CD4-positive, alpha-beta T cell (primary cell): Measurements from ENCODE around the gene AGPAT4. TPM values are rescaled to one million over a fixed set of nuclear protein-coding genes. Genes with fewer than 3 reads are reported as not detected.

Source experiments
- ATAC-seq: fragments of 200-7000 bp; cut with Tn5 transposase; one replicate; pipeline ENCODE4 v1.10.0; 2022; ENCODE audit warnings: mild to moderate bottlenecking; ENCODE audit not compliant: poor library complexity
- CTCF ChIA-PET: fragments of 350-600 bp; sonication (Branson Sonifier 250); formaldehyde crosslinking; loops from one replicate; lab custom pipeline; 2021; ENCODE audit warnings: antibody characterized with exemption, inconsistent platforms; lab: Charles Lee
- POLR2A ChIA-PET: fragments of 350-600 bp; sonication (Branson Sonifier 250); formaldehyde crosslinking; loops from one replicate; lab custom pipeline; 2021; ENCODE audit warnings: antibody characterized with exemption, inconsistent platforms; lab: Charles Lee
- DNase-seq, 14 experiments: peaks; one replicate each; pipeline ENCODE4 v3.0.0-alpha.2; 2013 to 2020; ENCODE audit warnings: mixed read lengths in 2 of 14
- H3K27ac ChIP-seq, 2 donors: one replicate each; pipeline versions ENCODE4 v1.5.1 to v1.7.0; 2013; ENCODE audit warnings: low read length in 2 of 2, low read depth in 1 of 2, mild to moderate bottlenecking in 1 of 2
- H3K27me3 ChIP-seq, 2 experiments: 1 replicate in 1 of 2; 2 replicates in 1 of 2; pipeline versions ENCODE4 v1.6.1 to v1.7.0; 2013; ENCODE audit warnings: low read length in 2 of 2, control low read depth in 1 of 2, mild to moderate bottlenecking in 1 of 2, moderate library complexity in 1 of 2; ENCODE audit not compliant: insufficient read depth in 2 of 2, control insufficient read depth in 1 of 2
- H3K36me3 ChIP-seq: one replicate; pipeline ENCODE4 v1.6.1; 2013; ENCODE audit warnings: low read length, control low read depth; ENCODE audit not compliant: insufficient read depth
- H3K4me1 ChIP-seq: one replicate; pipeline ENCODE4 v1.6.1; 2013; ENCODE audit warnings: low read length, control low read depth; ENCODE audit not compliant: insufficient read depth
- H3K4me3 ChIP-seq: one replicate; pipeline ENCODE4 v1.5.1; 2013; ENCODE audit warnings: mild to moderate bottlenecking, low read length, moderate library complexity
- H3K9me3 ChIP-seq, 2 experiments: 1 replicate in 1 of 2; 2 replicates in 1 of 2; pipeline versions ENCODE4 v1.6.1 to v1.7.0; 2013; ENCODE audit warnings: low read length in 2 of 2, mild to moderate bottlenecking in 2 of 2, control low read depth in 1 of 2, moderate library complexity in 1 of 2; ENCODE audit not compliant: control insufficient read depth in 1 of 2, insufficient read depth in 1 of 2
- H3K27ac Mint-ChIP-seq: one replicate; pipeline ENCODE4 v1.8.0; 2020; ENCODE audit warnings: mixed read lengths
- H3K27me3 Mint-ChIP-seq: one replicate; pipeline ENCODE4 v1.8.0; 2021; ENCODE audit warnings: mixed read lengths
- H3K36me3 Mint-ChIP-seq: one replicate; pipeline ENCODE4 v1.8.0; 2021; ENCODE audit warnings: low read depth, mixed read lengths
- H3K4me1 Mint-ChIP-seq: one replicate; pipeline ENCODE4 v1.8.0; 2021; ENCODE audit warnings: low read depth, mixed read lengths
- H3K4me3 Mint-ChIP-seq: one replicate; pipeline ENCODE4 v1.8.0; 2020; ENCODE audit warnings: mild to moderate bottlenecking, mixed read lengths
- H3K9me3 Mint-ChIP-seq: one replicate; pipeline ENCODE4 v1.8.0; 2020; ENCODE audit warnings: mixed read lengths
- CTCF ChIP-seq: fragments of 200-600 bp; IDR thresholded peaks from one replicate; pipeline ENCODE4 v1.8.0; 2022; ENCODE audit warnings: antibody characterized with exemption, mild to moderate bottlenecking
- intact Hi-C, 2 experiments: fragments of 100-400 bp; cut with DNase I in 1 of 2; cut with micrococcal nuclease in 1 of 2; formaldehyde crosslinking; loops; one replicate each; pipeline versions ENCODE4 v1.15.1 to v1.9.0; 2023 to 2025; cut with DNase I, micrococcal nuclease
- total RNA-seq, 174 experiments: library from RNA in 2 of 174; stranded (reverse) in 2 of 174; gene quantifications; one replicate each; pipeline ENCODE4 v1.2.3 and lab custom pipeline; 2021 to 2026

Gene AGPAT4
- total RNA-seq, 2 experiments from 2014 or later, result 2.8 to 4.8 TPM

GRCh38 chr6:161151660-161152526, 122.0 kb downstream of the AGPAT4 start:
- DNase-seq (no peak), ATAC-seq (no peak)
- no peaks in the 10 kb centered on the region for H3K27me3 ChIP-seq
- no peaks in the 10 kb centered on the region for H3K9me3 ChIP-seq
- POLR2A ChIA-PET, result no interaction called here
- Mint-ChIP-seq H3K4me3 (no peak overlapping the region), H3K4me1 (no peaks in the 10 kb centered on the region), H3K27ac (no peak overlapping the region), H3K9me3 (no peaks in the 10 kb centered on the region), H3K27me3 (no peaks in the 10 kb centered on the region), H3K36me3 (peaks cover 5% of the 10 kb centered on the region)
- no peak overlapping the region for H3K4me3 ChIP-seq
- H3K36me3 ChIP-seq, result peaks cover 6% of the 10 kb centered on the region
- CTCF ChIA-PET, result interaction anchor here (1.5 kb wide), 1 partner anchor 219 kb away, joined by 4 read pairs; no protein-coding TSS in a partner anchor
- TF ChIP-seq CTCF, result no peak
- no peaks in the 10 kb centered on the region for H3K4me1 ChIP-seq
- intact Hi-C loops, result loop anchor here (2.0 to 5.0 kb wide), 2 partner anchors 220 to 223 kb away; no protein-coding TSS in a partner anchor
- no peak overlapping the region for H3K27ac ChIP-seq

- TF ChIP-seq CTCF, result no peak
- no peaks in the 10 kb centered on the region for H3K4me1 ChIP-seq
- H3K9me3 ChIP-seq, result no peaks in the 10 kb centered on the region
- ATAC-seq, result no peak
- peaks cover 5% of the 10 kb centered on the region for H3K36me3 Mint-ChIP-seq
- no peak overlapping the region for H3K4me3 ChIP-seq
- H3K27ac Mint-ChIP-seq, result no peak overlapping the region
- H3K4me1 Mint-ChIP-seq, result no peaks in the 10 kb centered on the region
- no peaks in the 10 kb centered on the region for H3K27me3 ChIP-seq
- CTCF ChIA-PET, result no interaction called here
- H3K27ac ChIP-seq, result no peak overlapping the region
- POLR2A ChIA-PET, result no interaction called here
- no peaks in the 10 kb centered on the region for H3K9me3 Mint-ChIP-seq
- no peak overlapping the region for H3K4me3 Mint-ChIP-seq
- DNase-seq, result peak in 1 of 14 experiments; percentile 17
- H3K27me3 Mint-ChIP-seq, result no peaks in the 10 kb centered on the region
- H3K36me3 ChIP-seq, result peaks cover 6% of the 10 kb centered on the region
- intact Hi-C loops, result loop anchor here in 1 of 2 experiments (5.0 kb wide), 1 partner anchor 221 kb away; no protein-coding TSS in a partner anchor
Measured at GRCh38 chr6:161151059-161151645, 122.7 kb downstream of the AGPAT4 start.

GRCh38 chr6:161150566-161150965, 123.3 kb downstream of the AGPAT4 start:
- H3K36me3 ChIP-seq, result peaks cover 6% of the 10 kb centered on the region
- Mint-ChIP-seq H3K36me3 (peaks cover 5% of the 10 kb centered on the region), H3K27me3 (no peaks in the 10 kb centered on the region), H3K4me1 (no peaks in the 10 kb centered on the region), H3K27ac (no peak overlapping the region), H3K9me3 (no peaks in the 10 kb centered on the region), H3K4me3 (no peak overlapping the region)
- H3K27ac ChIP-seq, result no peak overlapping the region
- intact Hi-C loops, result loop anchor here in 1 of 2 experiments (5.0 kb wide), 1 partner anchor 222 kb away; no protein-coding TSS in a partner anchor
- POLR2A ChIA-PET, result no interaction called here
- DNase-seq (no peak), ATAC-seq (no peak)
- H3K27me3 ChIP-seq, result no peaks in the 10 kb centered on the region
- CTCF ChIA-PET, result no interaction called here
- no peak for TF ChIP-seq CTCF
- H3K9me3 ChIP-seq, result no peaks in the 10 kb centered on the region
- H3K4me1 ChIP-seq, result no peaks in the 10 kb centered on the region
- no peak overlapping the region for H3K4me3 ChIP-seq
